ENCODE measurements around the gene SYT17.

SYT17 gene

GRCh38 chr16:19301931-19302330, 133.9 kb downstream of the SYT17 start:
- no peak for TF ChIP-seq EZH2phosphoT487 (IDR thresholded peaks at IDR 0.05; ENCODE audit: borderline replicate concordance)
- TF ChIP-seq, protein P1, sequence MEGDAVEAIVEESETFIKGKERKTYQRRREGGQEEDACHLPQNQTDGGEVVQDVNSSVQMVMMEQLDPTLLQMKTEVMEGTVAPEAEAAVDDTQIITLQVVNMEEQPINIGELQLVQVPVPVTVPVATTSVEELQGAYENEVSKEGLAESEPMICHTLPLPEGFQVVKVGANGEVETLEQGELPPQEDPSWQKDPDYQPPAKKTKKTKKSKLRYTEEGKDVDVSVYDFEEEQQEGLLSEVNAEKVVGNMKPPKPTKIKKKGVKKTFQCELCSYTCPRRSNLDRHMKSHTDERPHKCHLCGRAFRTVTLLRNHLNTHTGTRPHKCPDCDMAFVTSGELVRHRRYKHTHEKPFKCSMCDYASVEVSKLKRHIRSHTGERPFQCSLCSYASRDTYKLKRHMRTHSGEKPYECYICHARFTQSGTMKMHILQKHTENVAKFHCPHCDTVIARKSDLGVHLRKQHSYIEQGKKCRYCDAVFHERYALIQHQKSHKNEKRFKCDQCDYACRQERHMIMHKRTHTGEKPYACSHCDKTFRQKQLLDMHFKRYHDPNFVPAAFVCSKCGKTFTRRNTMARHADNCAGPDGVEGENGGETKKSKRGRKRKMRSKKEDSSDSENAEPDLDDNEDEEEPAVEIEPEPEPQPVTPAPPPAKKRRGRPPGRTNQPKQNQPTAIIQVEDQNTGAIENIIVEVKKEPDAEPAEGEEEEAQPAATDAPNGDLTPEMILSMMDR (conservative IDR thresholded peaks at IDR 0.05; ENCODE audit: low read length), result no peak
- H4K20me1 ChIP-seq (ENCODE audit: insufficient read depth, low read length, poor library complexity, severe bottlenecking), result no peaks in the 10 kb centered on the region
- no peaks in the 10 kb centered on the region for H3K9me2 ChIP-seq (replicated peaks; ENCODE audit: low read depth, low read length)
- no peaks in the 10 kb centered on the region for H3K9me3 ChIP-seq (ENCODE audit: insufficient read depth, low read depth, low read length)
- H3K36me3 ChIP-seq (ENCODE audit: insufficient read depth, low read length), result no peaks in the 10 kb centered on the region
- no peak overlapping the region for H2AFZ ChIP-seq (ENCODE audit: low read length)
- no peaks in the 10 kb centered on the region for H3K4me1 ChIP-seq (ENCODE audit: insufficient read depth, low read length, poor library complexity, severe bottlenecking)
- H3K4me3 ChIP-seq (ENCODE audit: low read length, poor library complexity, severe bottlenecking), result no peak overlapping the region
- no peaks in the 10 kb centered on the region for H3K79me2 ChIP-seq (ENCODE audit: insufficient read depth, low read length)
- no peak overlapping the region for H3K4me2 ChIP-seq (ENCODE audit: low read depth, low read length, poor library complexity, severe bottlenecking)
- H3K9ac ChIP-seq (ENCODE audit: low read depth, low read length, poor library complexity, severe bottlenecking), result no peak overlapping the region
- no peaks in the 10 kb centered on the region for H3F3A ChIP-seq (ENCODE audit: low read depth)
- no peaks in the 10 kb centered on the region for H3K27me3 ChIP-seq (ENCODE audit: insufficient read depth, low read length, poor library complexity, severe bottlenecking)

- H4K20me1 ChIP-seq (ENCODE audit: insufficient read depth, low read length, poor library complexity, severe bottlenecking), result no peaks in the 10 kb centered on the region
- H3K4me3 ChIP-seq (ENCODE audit: low read length, poor library complexity, severe bottlenecking), result no peak overlapping the region
- H3F3A ChIP-seq (ENCODE audit: low read depth), result no peaks in the 10 kb centered on the region
- no peak overlapping the region for H2AFZ ChIP-seq (ENCODE audit: low read length)
- TF ChIP-seq, protein P1 (conservative IDR thresholded peaks at IDR 0.05; ENCODE audit: low read length), result no peak
- TF ChIP-seq EZH2phosphoT487 (IDR thresholded peaks at IDR 0.05; ENCODE audit: borderline replicate concordance), result no peak
- no peaks in the 10 kb centered on the region for H3K9me2 ChIP-seq (replicated peaks; ENCODE audit: low read depth, low read length)
- no peaks in the 10 kb centered on the region for H3K9me3 ChIP-seq (ENCODE audit: insufficient read depth, low read depth, low read length)
- H3K27me3 ChIP-seq (ENCODE audit: insufficient read depth, low read length, poor library complexity, severe bottlenecking), result no peaks in the 10 kb centered on the region
- H3K4me2 ChIP-seq (ENCODE audit: low read depth, low read length, poor library complexity, severe bottlenecking), result no peak overlapping the region
- no peak overlapping the region for H3K9ac ChIP-seq (ENCODE audit: low read depth, low read length, poor library complexity, severe bottlenecking)
- no peaks in the 10 kb centered on the region for H3K36me3 ChIP-seq (ENCODE audit: insufficient read depth, low read length)
- H3K4me1 ChIP-seq (ENCODE audit: insufficient read depth, low read length, poor library complexity, severe bottlenecking), result no peaks in the 10 kb centered on the region
- no peaks in the 10 kb centered on the region for H3K79me2 ChIP-seq (ENCODE audit: insufficient read depth, low read length)
Measured at GRCh38 chr16:19304750-19305149, 136.7 kb downstream of the SYT17 start.

DNA sequence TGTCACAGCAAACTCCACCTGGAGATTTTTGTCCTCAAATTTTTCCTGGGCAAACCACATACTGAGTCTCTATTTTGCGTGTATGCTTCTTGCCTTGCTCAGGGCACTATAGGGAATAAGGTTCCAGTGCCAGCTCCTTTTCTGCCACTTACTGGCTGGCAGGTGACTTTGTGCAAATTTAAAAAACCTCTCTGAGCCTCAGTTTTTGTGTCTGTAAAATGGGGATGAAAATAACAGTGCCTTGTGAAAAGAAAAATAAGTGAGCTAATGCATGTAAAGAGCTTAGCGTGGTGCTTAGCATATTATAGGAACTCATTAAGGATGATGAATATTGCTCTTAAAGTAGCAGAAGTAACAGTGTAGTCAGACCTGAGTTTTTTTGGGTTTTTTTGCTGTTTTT, 137.4 kb downstream of the SYT17 start:
- no peak overlapping the region for H3K4me2 ChIP-seq (ENCODE audit: low read depth, low read length, poor library complexity, severe bottlenecking)
- H3K79me2 ChIP-seq (ENCODE audit: insufficient read depth, low read length), result no peaks in the 10 kb centered on the region
- H3K9me3 ChIP-seq (ENCODE audit: insufficient read depth, low read depth, low read length), result no peaks in the 10 kb centered on the region
- no peaks in the 10 kb centered on the region for H3K9me2 ChIP-seq (replicated peaks; ENCODE audit: low read depth, low read length)
- H3K27me3 ChIP-seq (ENCODE audit: insufficient read depth, low read length, poor library complexity, severe bottlenecking), result no peaks in the 10 kb centered on the region
- H2AFZ ChIP-seq (ENCODE audit: low read length), result no peak overlapping the region
- no peak overlapping the region for H3K4me3 ChIP-seq (ENCODE audit: low read length, poor library complexity, severe bottlenecking)
- no peaks in the 10 kb centered on the region for H3K36me3 ChIP-seq (ENCODE audit: insufficient read depth, low read length)
- H3K9ac ChIP-seq (ENCODE audit: low read depth, low read length, poor library complexity, severe bottlenecking), result no peak overlapping the region
- no peaks in the 10 kb centered on the region for H3K4me1 ChIP-seq (ENCODE audit: insufficient read depth, low read length, poor library complexity, severe bottlenecking)
- TF ChIP-seq, protein P1 (conservative IDR thresholded peaks at IDR 0.05; ENCODE audit: low read length), result no peak
- no peak for TF ChIP-seq EZH2phosphoT487 (IDR thresholded peaks at IDR 0.05; ENCODE audit: borderline replicate concordance)
- H4K20me1 ChIP-seq (ENCODE audit: insufficient read depth, low read length, poor library complexity, severe bottlenecking), result no peaks in the 10 kb centered on the region
- no peaks in the 10 kb centered on the region for H3F3A ChIP-seq (ENCODE audit: low read depth)

Measured in Loucy (cell line).